ENCODE measurements around the gene CYP2W1.
"Not testable (repeated sequence)": the region's sequence is repeated elsewhere in the genome, so short reads cannot be mapped to it uniquely, and the experiment has no call there.

CYP2W1 gene

GRCh38 chr7:983004-983615 is at the start of gene CYP2W1:
Gene CYP2W1, plus strand, starts transcription at chr7:983181. Its CDS starts 31 bp downstream, at chr7:983212.
- DNase-seq (ENCODE audit: low spot score): no peak

- DNase-seq (ENCODE audit: low spot score): no peak
Observed at GRCh38 chr7:934469-935163, 48.4 kb upstream of the CYP2W1 start.

- DNase-seq (ENCODE audit: low spot score): no peak
Observed at GRCh38 chr7:935164-935873, 47.7 kb upstream of the CYP2W1 start.

- DNase-seq (ENCODE audit: low spot score): no peak
Observed at GRCh38 chr7:935874-936385, 47.1 kb upstream of the CYP2W1 start.

GRCh38 chr7:936386-937054 is 46.5 kb upstream of the CYP2W1 start:
- DNase-seq (ENCODE audit: low spot score): peak; percentile 38

GRCh38 chr7:937856-938484 is 45.0 kb upstream of the CYP2W1 start:
- no peak for DNase-seq (ENCODE audit: low spot score)

- DNase-seq (ENCODE audit: low spot score): no peak
Observed at GRCh38 chr7:938546-939185, 44.3 kb upstream of the CYP2W1 start.

GRCh38 chr7:939843-940242 is 43.1 kb upstream of the CYP2W1 start:
- DNase-seq (ENCODE audit: low spot score): no peak

GRCh38 chr7:940599-941408 is 42.2 kb upstream of the CYP2W1 start:
- peak; percentile 15 for DNase-seq (ENCODE audit: low spot score)

- DNase-seq (ENCODE audit: low spot score): not testable (repeated sequence)
Observed at GRCh38 chr7:943793-944192, 39.2 kb upstream of the CYP2W1 start.

- no peak for DNase-seq (ENCODE audit: low spot score)
Observed at GRCh38 chr7:944744-945143, 38.2 kb upstream of the CYP2W1 start.

- DNase-seq (ENCODE audit: low spot score): no peak
Observed at GRCh38 chr7:945147-945555, 37.8 kb upstream of the CYP2W1 start.

GRCh38 chr7:945556-946255 is 37.3 kb upstream of the CYP2W1 start:
- no peak for DNase-seq (ENCODE audit: low spot score)

GRCh38 chr7:946256-946996 is 36.6 kb upstream of the CYP2W1 start:
- DNase-seq (ENCODE audit: low spot score): no peak

- DNase-seq (ENCODE audit: low spot score): no peak
Observed at GRCh38 chr7:947391-948210, 35.4 kb upstream of the CYP2W1 start.

GRCh38 chr7:949021-949934 is 33.7 kb upstream of the CYP2W1 start:
- DNase-seq (ENCODE audit: low spot score): no peak

GRCh38 chr7:951881-952547 is 31.0 kb upstream of the CYP2W1 start:
- DNase-seq (ENCODE audit: low spot score): no peak
